ENCODE results near the gene SH3D19.
"Not testable (repeated sequence)": the region's sequence is repeated elsewhere in the genome, so short reads cannot be mapped to it uniquely, and the experiment has no call there.

The SH3D19 gene

DNA sequence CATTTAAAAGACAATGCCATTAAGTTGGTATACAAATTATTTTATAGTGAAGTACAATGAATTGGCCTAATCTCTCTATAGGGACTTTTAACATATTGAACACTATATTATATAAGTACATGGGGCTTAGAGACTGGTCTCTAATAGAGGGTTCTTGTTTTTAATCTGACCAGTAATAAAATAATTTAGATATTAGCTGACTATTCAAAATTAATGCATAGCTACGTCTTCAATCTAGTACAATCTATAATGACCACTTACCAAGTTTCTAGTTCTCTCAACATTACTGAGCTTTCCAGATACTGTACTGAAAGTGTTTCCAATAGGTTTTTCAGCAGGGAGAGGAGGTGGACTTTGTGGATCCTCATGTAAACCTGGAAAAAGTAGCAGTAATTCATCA is 166.4 kb downstream of the SH3D19 start:
- in situ Hi-C loops (cut with HindIII; ENCODE audit: low sequenced_read_pairs) = no loop called here

DNA sequence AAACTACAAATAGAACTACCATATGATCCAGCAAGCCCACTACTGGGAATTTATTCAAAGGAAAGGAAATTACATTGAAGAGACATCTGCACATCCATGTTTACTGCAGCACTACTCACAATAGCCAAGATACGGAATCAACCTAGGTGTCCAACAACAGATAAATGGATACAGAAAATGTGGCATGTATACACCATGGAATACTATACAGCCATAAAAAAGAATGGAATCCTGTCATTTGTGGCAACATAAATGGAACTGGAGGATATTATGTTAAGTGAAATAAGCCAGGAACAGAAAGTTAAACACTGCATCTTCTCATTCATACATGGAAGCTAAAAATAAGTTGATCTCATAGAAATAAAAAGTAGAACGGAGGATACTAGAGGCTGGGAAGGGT is 167.9 kb downstream of the SH3D19 start:
- in situ Hi-C loops (cut with HindIII; ENCODE audit: low sequenced_read_pairs) = no loop called here

DNA sequence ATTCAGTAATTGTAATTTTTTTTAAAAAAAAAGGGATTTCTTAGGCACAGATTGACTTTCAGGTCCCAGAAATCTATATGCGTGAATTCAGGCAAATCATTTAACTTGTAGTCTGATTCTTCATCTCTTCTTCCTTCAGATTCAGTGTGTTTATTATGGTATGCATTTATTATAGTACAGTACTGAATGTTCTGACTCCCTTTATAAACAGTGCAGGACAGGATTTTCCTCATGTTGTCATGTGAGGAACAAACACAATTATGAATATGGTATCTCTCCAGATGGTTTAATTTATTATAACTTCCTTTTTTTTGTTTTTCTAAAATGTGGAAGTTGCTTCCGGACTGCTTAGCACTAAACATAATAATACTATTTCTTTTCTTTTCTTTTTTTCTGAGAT is 171.8 kb downstream of the SH3D19 start:
- in situ Hi-C loops (cut with HindIII; ENCODE audit: low sequenced_read_pairs) = no loop called here

DNA sequence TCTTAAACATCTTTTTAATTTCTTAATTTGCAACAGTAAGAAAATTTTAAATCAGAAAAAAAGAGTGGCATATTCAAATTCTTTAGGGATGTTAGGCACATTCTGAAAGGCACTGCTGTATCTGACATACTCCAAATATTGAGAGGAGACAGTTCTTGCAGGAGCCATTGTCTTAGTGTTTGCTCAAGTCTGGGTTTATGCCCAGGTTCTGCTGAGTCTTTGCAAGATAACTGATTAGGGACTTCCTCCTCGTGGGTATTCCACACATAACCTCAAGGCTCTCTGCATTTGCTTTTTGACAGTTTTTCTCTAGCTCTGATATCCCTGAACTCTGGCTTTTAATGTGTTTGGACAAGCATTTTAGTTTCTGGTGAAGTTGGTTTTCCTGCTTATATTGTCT is 173.4 kb downstream of the SH3D19 start:
- in situ Hi-C loops (cut with HindIII; ENCODE audit: low sequenced_read_pairs) = no loop called here

DNA sequence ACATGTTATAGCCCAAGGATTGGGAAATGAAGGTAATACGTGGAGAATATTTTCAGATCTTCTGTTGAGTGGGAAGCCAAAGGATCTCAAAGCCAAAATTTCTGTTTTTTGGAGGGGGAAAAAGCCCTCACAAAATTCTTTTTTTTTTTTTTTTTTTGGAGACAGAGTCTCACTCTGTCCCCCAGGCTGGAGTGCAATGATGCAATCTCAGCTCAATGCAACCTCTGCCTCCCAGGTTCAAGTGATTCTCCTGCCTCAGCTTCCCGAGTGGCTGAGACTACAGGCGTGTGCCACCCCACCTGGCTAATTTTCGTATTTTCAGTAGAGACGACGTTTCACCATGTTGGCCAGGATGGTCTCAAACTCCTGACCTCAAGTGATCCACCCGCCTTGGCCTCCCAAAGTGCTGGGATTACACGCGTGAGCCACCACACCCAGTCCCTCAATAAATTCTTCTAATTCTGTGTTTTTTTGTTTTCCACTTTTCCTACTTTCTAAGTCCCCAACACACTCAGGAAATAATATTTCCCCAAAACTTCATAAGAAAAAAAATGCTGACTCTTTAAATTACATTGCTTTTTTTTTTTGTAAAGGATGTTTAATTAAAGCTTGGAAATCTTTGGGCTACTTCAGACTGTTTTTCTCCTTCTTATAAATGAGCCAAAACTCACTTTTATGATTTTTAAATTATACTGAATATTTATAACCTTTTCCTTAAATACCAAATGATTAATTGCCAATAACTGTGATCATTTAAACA is 174.4 kb downstream of the SH3D19 start:
- in situ Hi-C loops (cut with HindIII; ENCODE audit: low sequenced_read_pairs) = no loop called here

DNA sequence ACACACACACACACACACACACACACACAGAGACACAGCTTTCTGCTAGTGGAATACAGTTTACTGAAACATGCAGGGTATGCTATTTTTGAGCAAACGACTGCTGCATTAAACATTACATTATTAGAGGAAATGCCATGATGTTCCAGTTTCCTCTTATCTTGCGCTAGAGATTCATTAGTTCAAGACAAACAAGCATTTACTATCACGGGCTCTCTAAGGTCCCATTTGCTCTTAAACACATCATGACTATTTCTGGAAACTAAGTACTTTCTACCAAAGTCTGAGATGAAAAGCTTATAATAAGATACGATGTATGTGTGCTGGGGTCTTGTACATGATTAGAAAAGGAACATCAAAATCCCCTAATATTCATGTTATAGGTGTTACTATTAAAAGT is 177.1 kb downstream of the SH3D19 start:
- in situ Hi-C loops (cut with HindIII; ENCODE audit: low sequenced_read_pairs) = no loop called here

DNA sequence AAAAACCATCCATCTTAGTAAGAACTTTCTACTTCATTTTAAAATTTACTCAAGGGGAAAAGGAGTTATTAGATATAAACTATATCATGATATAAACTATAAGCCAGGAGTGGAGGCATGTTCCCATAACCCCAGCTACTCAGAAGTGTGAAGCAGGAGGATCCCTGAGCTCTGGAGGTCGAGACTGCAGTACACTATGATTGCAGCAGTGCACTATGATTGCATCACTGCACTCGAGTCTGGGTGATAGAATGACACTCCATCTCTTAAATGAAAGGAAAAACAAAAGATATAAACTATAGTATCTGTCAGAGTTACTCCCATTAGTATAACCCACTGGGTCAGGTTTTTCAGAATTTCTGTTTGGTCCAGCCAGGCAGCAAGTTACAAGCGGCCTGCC is 178.4 kb downstream of the SH3D19 start:
- in situ Hi-C loops (cut with HindIII; ENCODE audit: low sequenced_read_pairs) = no loop called here

DNA sequence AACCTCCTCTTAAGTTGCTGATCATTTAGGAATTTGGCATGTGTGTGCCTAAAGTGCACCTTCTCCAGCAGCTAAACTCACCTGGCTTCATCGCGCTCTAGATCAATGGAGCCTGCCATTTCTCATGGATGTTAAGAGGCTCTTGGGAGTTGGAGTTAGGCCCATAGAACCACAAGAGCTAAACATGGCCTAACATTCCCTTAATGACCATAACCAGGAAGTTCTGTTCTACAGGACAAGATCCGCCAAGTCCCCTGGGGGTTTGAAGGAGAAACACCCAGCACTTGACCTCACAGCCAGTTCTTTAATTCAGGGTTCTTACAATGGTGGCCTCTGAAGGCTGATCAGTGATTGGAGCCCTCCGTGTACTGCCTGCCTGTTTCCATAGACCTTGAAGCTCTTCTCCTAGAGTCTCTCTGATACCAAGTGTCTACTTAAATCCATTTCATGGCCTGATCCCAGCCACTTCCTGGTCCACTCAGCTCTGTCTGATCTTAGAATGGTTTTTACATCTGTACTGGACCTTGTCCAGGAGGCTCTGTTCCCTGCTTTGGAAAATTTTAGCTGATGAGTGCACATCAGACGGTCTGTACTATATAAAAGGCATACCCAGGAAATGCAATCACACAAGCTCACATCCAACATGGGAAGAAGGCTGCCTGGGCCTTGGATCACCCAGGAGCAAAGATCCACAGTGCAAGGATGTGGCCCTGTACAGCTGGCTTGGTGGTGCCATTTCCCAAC is 180.9 kb downstream of the SH3D19 start:
- in situ Hi-C loops (cut with HindIII; ENCODE audit: low sequenced_read_pairs) = no loop called here

DNA sequence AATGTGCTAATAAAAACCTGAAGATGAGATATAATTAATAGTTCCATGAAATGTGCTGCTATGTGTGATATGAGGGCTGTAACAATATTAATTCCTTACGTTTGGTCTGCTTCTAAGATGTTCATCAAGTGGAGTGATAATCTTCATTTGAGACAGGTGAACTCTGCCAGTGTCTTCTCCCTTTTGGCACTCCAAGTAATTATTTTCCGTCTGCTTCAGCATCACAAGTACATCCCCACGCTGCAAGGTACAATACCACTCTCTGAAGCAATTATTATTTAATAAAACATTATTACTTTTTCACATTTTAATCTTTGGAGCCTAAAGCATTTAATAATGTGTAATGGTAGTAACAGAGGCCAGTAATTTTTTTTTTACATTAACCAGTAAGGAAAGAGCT is 181.6 kb downstream of the SH3D19 start:
- in situ Hi-C loops (cut with HindIII; ENCODE audit: low sequenced_read_pairs) = no loop called here

DNA sequence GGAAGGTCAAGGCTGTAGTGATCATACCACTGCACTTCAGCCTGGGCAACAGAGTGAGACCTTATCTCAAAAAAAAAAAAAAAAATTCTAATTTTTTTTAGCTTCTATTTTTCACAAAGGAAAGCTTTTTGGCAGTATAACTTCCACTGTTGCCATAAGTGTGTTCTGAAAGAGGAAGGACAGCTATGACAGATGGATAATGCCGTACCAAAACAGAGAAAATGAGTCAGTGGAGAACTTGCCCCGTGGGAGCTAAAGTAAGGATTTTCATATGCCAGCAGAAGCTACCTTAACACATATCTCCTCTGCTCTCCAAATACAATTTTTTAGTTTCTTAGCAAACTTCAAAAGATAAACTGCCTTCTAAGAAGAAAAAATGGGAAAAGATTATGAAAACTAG is 182.2 kb downstream of the SH3D19 start:
- in situ Hi-C loops (cut with HindIII; ENCODE audit: low sequenced_read_pairs) = no loop called here

DNA sequence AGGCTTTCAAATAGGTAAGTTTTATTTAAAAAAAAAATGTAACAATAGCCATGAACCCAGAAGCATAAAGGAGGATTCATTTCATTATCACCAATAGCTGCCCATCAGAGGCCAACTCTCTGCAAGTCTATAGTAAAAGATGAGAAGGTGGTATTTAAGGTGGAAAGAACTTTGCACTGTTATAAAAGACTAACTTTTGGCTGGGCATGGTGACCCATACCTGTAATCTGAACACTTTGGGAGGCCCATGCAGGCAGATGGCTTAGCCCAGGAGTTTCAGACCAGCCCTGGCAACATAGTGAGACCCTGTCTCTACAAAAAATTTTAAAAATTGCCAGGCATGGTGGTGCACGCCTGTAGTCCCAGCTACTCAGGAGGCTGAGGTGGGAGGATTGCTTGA is 182.6 kb downstream of the SH3D19 start:
- in situ Hi-C loops (cut with HindIII; ENCODE audit: low sequenced_read_pairs) = no loop called here

DNA sequence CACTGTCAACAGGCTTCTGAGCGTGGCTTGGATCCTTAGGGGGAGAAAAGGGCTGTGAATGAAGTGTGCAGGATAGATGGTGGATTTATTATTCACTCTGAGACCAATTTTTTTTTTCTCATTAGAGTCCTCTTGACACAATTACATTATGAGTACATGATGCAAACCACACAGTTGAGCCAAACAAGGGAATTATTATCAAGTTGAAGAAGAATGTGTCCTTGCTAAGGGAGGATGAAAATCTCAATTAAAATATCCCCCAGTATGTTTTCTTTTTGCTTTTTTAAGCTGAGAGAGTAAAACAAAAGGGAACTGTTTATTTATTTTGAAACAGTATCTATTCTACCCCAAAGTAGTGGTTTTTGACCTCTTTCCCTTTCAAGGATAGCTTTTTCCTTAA is 185.6 kb downstream of the SH3D19 start:
- in situ Hi-C loops (cut with HindIII; ENCODE audit: low sequenced_read_pairs) = no loop called here

DNA sequence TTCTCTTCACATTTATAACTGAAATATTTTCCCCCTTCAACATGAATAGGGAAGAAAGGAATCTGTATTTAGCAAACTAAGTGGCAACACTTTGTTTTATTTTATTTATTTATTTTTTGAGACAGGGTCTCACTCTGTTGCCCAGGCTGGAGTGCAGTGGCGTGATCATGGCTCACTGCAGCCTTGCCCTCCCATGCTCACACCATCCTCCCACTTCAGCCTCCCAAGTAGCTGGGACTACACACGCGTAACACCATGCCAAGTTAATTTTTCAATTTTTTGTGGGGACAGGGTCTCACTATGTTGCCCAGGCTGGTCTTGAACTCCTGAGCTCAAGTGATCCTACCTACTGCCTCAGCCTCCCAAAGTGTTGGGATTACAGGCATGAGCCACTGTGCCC is 189.4 kb downstream of the SH3D19 start:
- in situ Hi-C loops (cut with HindIII; ENCODE audit: low sequenced_read_pairs) = not testable (repeated sequence)

DNA sequence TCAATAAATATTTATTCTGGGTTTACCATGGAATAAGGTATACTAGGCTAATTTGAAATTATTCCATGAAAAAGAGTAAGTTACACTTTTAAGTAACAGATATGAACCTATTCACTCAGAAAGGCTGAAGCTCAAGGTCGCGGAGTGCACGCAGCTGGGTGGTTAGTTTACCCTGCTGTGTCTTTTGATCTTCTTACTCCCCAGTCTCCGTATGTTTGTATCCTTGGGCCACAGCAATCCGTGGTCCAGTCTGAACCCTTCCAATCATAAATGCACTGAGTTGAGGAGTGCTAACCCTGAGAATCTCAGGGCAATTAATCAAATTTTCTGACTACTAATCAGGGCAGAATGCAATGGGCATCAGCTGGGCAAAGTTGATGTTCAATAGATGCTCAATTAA is 192.1 kb downstream of the SH3D19 start:
- in situ Hi-C loops (cut with HindIII; ENCODE audit: low sequenced_read_pairs) = no loop called here

DNA sequence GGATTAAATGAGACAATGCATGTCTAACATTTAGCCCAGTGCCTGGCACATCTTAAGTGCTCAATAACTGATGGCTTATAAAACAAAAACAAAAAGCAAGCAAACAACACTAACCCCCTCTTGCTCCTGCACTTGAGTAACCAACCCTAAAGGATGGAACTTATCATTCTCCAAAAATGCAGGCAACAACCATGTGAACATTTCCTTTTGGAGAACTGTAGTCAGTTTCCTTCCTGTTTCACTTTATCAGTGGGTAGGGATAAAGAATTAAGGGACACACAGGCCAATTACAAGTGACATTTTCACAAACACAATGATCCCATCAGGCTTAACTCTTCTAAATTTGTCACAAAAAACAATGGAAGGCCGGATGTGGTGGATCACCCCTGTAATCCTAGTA is 195.6 kb downstream of the SH3D19 start:
- in situ Hi-C loops (cut with HindIII; ENCODE audit: low sequenced_read_pairs) = no loop called here

DNA sequence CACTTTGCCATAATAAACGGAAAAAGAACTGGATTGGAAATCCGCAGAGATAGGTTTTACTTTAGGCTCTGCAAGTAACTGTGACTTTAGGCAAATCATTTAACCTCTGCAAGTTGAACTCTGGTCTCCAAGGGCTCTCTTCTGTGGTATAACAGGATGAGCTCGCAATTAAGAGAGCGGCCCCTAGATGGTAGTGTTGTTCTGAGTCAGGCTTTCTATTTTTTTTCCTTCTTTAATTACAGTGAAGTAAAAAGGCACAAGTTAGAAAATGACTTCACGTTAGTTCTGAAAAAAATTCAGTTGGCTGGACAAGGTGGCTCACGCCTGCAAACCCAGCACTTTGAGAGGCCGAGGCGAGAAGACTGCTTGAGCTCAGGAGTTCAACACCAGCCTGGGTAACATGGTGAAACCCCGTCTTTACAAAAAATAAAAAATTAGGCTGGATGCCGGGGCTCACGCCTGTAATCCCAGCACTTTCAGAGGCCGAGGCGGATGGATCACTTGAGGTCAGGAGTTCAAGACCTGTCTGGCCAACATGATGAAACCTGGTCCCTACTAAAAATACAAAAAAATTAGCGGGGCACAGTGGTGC is 207.9 kb downstream of the SH3D19 start:
- in situ Hi-C loops (cut with HindIII; ENCODE audit: low sequenced_read_pairs) = no loop called here

DNA sequence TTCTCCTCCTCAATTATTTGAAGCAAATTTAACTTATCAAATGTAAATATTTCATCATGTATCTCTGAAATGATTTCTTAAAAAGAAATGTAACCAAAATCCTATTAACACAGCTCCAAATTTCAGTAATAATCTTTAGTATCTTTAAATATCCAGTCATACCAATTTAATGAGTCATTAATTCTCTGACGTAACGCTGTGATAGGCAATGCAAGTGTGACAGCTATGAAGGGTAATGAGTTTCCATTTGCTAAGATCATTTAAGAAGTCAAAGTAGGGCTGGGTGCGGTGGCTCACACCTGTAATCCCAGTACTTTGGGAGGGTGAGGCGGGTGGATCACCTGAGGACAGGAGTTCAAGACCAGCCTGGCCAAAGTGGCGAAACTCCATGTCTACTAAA is 210.4 kb downstream of the SH3D19 start:
- in situ Hi-C loops (cut with HindIII; ENCODE audit: low sequenced_read_pairs) = no loop called here

DNA sequence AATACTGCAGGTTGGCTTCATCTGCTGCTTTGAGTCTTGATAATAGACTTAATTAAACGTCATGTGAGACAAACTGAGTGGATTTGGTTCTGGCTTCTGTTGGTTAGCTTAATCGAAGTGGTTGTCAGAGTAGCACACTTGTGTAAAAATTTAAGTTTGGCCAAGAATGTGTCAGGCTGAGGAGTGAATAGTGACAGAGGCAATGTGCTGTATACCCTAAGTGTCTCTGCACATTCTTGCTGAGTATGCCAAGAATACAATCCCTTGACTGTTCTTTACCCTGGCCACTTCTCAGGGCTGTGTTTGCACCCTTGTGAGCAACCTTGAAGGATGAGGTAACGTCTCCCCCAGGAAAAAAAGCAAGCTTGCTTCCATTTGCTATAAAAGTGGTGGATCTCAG is 211.1 kb downstream of the SH3D19 start:
- in situ Hi-C loops (cut with HindIII; ENCODE audit: low sequenced_read_pairs) = no loop called here

DNA sequence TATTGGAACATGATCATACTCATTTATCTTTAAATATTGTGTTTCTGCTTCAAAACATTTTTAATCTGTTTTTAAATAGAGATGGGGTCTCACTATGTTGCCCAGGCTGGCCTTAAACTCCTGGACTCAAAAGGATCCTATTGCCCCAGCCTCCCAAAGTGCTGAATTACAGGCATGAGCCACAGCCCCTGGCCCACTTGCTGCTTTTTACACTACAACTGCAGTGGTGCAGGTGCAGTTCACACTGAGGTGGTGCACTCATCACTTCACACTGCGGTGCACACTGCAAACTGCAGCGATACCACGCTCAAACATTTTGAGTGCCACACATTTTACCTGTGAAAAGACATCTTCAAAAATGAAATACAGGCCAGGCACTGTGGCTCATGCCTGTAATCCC is 215.2 kb downstream of the SH3D19 start:
- in situ Hi-C loops (cut with HindIII; ENCODE audit: low sequenced_read_pairs) = no loop called here

DNA sequence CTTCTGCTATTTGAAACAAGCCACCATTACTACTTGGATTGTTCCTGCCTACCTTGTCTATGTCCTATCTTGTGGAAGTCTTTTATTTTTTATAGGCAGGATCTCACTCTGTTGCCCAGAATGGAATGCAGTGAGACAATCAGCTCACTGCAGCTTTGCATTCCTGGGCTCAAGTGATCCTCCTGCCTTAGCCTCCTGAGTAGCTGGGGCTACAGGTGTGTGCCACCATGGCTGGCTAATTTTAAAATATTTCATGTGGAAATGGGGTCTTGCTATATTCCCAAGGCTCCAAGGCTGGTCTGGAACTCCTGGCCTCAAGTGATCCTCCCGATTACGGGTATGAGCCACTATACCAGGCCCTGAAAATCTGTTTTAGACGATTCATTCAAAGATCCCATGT is 218.3 kb downstream of the SH3D19 start:
- in situ Hi-C loops (cut with HindIII; ENCODE audit: low sequenced_read_pairs) = no loop called here

DNA sequence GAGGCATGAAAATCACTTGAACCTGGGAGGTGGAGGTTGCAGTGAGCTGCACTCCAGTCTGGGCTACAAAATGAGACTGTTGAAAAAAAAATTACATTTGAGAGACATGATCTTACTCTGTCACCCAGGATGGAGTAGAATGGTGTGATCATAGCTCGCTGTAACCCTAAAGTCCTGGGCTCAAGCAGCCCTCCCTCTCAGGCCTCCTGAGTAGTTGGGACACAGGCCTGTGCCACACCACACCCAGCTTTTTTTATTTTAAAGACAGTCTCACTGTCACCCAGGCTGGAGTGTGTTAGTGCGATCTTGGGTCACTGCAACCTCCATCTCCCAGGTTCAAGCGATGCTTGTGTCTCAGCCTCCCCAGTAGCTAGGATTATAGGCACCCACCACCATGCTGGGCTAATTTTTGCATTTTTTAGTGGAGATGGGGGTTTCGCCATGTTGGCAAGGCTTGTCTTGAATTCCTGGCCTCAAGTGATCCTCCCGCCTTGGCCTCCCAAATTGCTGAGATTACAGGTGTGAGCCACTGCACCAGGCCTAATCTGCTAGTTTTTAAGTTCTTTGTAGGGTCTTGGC is 219.9 kb downstream of the SH3D19 start:
- in situ Hi-C loops (cut with HindIII; ENCODE audit: low sequenced_read_pairs) = no loop called here

DNA sequence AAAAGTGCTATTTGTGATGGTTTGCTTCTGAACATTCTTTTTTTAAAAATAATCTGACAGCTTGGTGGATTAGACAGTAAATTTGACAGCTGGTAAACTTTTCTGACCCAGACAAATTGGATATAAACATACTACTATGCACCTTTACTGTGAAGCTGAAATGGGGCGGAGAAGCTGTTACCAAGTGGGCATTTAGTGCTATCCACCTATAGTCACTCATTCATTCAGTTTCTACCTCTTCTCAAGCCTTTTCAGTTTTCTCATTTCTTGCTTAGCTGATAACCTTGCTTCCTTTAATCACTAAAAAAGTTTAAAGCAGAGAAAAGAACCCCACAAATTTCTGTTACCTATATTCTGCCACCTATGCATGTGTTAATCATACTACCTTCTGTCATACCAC is 220.8 kb downstream of the SH3D19 start:
- in situ Hi-C loops (cut with HindIII; ENCODE audit: low sequenced_read_pairs) = no loop called here
